ENCODE data around the gene SFN.

DNA sequence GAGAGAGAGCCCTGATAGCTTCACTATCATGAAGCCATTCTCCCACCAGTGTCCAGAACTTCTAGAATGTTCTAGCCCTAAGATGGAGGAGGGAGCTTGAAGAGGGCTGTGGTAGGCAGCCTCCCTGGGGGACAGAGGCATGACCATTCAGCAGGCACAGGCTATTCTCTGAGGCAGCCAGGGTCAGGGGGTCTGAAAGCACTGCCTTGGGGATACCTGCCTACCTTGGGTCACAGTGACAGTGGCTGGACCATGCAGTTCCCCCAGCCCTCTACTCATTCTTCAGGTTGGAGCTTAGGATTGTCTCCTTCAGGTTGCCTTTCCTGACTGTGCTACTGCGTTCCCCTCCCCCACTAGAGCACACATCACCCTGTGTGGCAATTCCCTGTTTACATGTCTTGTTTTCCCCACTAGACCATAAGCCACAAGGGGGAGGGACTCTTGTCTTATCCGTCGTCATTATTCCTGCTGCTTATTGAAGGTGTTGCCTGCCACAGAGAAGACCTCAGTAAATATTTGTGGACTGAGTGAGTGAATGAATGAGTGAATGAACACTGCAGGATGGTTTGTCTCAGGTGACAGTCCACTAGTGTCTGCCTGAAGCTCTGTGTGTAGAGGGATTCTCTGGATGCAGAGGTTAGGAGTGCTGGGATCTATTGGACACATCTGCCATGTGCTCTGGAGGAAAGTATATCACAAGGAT lies 31.3 kb upstream of the SFN start:
- TF ChIP-seq, protein P1, sequence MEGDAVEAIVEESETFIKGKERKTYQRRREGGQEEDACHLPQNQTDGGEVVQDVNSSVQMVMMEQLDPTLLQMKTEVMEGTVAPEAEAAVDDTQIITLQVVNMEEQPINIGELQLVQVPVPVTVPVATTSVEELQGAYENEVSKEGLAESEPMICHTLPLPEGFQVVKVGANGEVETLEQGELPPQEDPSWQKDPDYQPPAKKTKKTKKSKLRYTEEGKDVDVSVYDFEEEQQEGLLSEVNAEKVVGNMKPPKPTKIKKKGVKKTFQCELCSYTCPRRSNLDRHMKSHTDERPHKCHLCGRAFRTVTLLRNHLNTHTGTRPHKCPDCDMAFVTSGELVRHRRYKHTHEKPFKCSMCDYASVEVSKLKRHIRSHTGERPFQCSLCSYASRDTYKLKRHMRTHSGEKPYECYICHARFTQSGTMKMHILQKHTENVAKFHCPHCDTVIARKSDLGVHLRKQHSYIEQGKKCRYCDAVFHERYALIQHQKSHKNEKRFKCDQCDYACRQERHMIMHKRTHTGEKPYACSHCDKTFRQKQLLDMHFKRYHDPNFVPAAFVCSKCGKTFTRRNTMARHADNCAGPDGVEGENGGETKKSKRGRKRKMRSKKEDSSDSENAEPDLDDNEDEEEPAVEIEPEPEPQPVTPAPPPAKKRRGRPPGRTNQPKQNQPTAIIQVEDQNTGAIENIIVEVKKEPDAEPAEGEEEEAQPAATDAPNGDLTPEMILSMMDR (IDR thresholded peaks at IDR 0.05; ENCODE audit: low read depth, low read length, poor library complexity, severe bottlenecking): no peak
- TF ChIP-seq EZH2phosphoT487 (IDR thresholded peaks at IDR 0.05; ENCODE audit: borderline replicate concordance, low read length): no peak

Data from DOHH2 (cell line).